Pons (tissue), 1 donor: ENCODE measurements around the gene PIAS4.

ENCODE experiments used
- DNase-seq: peaks from one replicate; pipeline ENCODE4 v3.0.0-alpha.2; 2016; ENCODE audit warnings: low spot score

The PIAS4 gene

DNA sequence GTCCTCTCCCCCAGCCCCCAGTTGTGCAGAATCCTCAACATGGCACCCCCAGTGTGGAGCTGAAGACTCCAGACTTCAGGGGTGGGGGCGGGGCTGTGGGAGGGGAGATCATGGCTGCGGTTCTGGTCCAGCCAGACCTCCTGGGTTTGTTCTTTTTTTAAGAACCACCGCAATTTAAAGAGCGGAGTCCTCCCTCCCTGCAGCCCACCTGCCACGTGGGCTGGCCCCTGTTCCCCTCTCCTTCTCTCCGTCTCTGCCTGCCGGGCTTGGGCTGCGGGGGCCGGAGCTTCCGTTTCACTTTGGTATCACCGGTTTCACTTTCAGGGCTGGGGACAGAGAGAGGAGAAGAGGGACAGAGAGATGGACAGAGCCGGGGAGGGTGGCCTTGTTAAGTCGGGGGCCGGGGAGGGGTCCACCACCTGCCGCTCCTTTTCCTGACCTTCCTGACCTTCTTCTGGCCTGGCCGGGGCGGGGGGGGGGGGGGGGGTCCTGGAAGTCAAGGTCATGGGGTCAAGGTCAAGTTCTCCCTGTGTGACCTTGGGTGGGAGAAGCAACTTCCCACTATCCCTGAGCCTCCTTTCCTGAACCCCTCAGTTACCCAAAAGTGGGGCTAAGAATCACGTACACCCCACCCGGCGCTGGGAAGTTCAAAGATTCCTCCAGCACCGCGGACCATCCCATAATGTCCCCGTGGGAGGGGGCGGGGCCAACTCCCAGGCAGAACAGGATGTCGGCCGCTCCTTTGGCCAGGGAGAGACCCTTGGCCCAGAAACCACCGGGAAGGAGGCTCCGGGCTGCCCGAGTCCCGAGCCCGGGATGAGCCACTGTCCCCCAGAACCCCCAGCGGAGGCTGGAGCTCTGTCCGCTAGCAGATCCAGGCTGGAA is 70.5 kb downstream of the PIAS4 start:
- DNase-seq, result peak; percentile 42

DNA sequence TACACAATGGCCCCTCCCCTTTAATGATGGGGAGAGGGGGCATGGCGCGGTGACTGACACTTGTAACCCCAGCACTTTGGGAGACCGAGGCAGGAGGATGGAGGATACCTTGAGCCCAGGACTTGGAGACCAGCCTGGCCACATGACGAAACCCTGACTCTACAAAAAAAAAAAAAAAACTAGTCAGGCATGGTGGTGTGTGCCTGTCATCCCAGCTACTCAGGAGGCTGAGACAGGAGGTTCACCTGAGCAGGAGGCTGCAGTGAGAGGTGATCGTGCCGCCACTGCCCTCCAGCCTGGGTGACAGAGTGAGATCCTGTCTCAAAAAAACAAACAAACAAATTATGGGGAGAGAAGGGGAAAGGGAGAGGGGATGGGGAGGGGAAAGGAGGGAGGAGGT is 72.9 kb downstream of the PIAS4 start:
- DNase-seq, result no peak

DNA sequence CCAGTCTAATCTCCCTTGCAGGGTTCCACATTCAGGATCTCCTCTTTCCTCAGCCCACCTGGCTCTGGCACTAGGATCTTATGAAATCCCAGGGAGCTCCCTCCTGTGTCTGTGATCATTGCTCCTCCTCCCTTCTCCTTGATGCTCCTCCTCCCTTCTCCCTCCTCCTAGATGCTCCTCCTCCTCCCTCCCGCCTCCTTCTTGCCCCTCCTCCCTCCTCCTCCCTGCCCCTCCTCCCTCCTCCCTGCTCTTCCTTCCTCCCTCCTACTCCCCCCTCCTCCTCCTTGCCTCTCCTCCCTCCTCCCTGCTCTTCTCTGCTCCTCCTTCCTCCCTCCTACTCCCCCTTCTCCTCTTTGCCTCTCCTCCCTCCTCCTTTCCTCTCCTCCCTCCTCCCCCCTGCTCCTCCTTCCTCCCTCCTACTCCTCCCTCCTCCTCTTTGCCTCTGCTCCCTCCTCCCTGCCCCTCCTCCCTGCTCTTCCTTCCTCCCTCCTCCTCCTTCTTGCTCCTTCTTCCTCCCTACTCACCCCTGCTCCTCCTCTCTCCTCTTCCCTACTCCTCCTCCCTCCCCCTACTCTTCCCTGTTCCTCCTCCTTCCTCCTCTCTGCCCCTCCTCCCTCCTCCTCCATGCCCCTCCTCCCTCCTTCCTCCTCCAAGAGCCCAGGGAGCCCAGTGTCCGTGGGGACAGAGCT is 74.0 kb downstream of the PIAS4 start:
- DNase-seq, result no peak

GRCh38 chr19:4082172-4082571 is 74.6 kb downstream of the PIAS4 start:
- DNase-seq, result no peak

DNA sequence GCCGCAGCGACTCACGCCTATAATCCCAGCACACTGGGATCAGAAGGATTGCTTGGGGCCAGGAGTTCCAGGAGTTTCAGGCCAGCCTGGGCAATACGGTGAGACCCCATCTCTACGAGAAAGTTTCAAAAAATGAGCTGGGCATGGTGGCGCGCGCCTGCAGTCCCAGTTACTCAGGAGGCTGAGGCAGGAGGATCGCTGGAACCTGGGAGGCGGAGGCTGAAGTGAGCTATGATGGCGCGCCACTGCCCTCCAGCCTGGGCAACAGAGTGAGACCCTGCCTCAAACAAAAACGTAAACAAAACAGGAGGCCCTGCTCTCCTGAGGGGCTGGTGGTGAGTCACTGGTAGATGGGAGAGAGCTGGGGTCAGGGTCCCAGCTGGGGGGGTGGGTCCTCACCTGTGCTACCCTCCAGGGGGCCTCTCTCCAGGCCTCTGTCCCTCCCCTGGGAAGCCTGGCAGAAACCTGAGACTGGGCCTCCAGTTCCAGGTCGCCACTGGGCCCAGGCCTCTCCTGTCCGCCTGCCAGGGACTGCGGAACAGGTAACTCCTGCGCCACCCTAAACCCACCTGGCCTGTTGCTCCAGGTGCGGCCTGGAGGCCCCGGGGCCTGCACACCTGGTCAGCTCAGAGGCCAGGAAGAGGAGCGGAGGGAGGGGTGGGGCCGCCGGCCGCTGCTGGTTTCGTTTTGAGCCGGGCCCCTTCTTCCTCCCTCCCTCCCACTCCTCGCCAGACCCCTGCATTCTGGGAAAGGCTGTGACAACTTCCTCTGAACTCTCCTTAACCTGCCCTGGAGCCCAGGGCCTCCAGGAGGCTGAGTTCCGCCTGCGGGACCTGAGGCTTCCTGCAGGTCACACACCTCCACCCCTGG is 76.4 kb downstream of the PIAS4 start:
- DNase-seq, result peak; percentile 31

DNA sequence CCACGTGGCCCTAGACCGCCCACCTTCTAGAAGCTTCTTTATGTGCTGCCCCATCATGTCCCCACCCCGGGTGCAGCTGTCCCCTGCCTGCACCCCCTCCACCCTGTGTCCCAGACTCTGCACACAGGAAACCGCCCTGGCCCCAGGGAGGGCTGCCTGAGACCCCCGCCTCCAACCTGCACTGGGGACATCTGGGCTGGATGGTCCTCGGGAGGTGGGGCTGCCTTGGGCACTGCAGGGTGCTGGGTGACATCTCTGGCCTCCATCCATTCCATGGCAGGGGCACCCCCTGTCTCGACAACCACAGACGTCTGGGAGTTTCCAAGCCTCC is 77.0 kb downstream of the PIAS4 start:
- DNase-seq, result no peak

DNA sequence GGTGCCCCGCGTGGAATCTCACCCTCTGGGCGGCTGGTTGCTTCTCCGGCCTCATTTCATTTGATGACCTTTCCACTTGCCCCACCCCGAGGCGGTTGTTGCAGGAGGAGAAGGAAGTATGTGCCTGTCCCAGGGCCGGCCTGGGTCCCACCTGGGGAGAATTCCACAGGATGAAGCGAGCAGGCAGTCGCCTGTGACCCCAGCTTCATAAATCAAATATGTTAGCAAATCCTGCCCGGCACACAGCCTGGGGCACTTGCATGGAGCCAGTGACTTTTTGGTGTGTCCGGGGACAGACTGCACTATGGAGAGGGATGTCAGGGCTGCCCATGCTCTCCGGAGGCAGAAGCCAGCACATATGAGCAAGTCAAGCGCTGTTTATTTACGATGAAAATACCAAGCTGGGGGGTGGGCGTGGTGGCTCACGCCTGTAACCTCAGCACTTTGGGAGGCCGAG is 78.9 kb downstream of the PIAS4 start:
- DNase-seq, result no peak

DNA sequence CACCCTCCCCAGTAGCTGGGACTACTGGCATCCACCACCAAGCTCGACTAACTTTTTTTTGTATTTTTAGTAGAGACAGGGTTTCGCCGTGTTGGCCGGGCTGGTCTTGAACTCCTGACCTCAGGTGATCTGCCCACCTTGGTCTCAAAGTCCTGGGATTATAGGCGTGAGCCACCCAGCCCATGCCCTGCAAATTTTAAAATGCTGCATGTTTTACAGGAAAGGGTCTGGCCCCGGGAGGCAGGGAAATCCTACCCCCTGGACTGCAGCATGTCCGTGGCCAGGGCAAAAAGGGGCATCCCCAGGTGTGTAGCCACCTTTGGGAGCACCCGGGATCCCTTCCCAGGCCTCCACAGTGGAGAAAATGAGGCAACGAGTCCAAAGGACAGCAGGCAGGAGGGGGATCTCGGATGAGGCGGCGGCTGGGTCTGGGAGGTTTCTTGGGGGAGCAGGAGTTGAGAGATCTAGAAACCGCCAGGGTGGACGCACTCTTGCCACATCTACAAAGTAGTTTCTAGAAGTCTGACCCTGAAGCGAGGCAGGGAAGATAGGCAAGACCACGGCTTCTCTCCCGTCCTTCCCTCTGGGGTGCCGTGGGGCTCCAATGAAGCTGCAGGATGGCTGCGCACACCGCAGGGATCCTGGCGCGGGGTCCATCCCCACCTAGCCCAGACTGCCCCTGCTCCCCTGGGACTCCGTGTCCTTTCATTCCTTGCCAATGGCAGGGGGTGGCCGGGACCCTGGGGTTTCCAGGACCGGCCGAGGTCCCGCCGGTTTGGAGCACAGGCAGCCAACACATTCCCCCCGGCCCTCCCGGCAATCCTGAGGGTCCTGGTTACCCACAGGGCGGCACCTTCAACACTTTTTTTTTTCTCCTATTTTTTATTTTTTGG is 80.5 kb downstream of the PIAS4 start:
- no peak for DNase-seq

DNA sequence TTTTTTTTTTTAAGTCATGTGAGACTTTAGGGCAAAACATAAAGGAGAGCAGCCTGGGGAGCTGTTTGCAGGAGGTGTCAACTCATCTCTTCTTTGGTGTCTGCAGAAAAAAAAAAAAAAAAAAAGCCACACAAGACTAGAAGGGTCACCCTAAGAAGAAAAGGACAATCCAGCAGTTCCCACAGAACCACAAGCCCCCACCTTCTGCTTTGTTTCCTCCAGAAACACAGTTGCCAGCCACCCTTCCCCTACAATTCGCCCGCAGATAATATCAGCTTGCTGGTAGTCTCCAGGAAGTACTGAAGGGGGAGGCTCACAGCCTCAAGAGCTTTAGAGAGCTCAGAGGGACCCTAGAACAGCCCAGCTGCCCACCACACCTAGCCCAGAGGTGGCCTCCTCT is 81.4 kb downstream of the PIAS4 start:
- no peak for DNase-seq
